Measurements from ENCODE around the gene HAUS7.

The HAUS7 gene

GRCh38 chrX:153477901-153478300, 7.5 kb upstream of the HAUS7 start:
- DNase-seq (ENCODE audit: low read depth in 2 of 2, low spot score in 1 of 2), result no peak

GRCh38 chrX:153477364-153477857, 7.0 kb upstream of the HAUS7 start:
- DNase-seq (ENCODE audit: low read depth in 2 of 2, low spot score in 1 of 2), result no peak

- no peak for DNase-seq (ENCODE audit: low read depth in 2 of 2, low spot score in 1 of 2)
Observed at GRCh38 chrX:153476666-153477363, 6.4 kb upstream of the HAUS7 start.

DNA sequence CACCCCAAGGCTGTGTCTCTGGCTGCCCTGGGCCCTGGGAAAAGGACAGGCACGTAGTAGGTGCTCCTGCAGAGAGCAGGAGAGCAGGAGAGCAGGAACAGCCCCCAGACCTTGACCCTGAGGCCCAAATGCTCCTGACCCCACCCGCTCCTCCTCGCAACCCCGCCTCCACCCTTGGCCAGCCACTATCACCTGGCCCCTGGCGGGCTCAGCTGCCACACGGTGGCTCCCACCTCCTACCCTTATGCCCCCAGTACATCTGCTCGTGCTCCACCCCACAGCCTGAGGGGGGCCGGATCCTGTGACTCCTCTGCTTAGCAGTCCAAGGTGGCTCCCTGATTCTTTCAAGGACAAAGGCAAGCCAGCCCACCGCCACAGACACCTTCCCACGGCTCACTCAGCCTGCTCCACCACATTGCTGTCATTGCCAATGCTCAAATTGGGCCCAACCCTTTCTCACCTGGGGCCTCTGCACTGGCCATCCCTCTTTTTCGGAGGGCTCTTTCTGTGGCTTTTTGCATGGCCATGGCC, 5.4 kb upstream of the HAUS7 start:
- DNase-seq (ENCODE audit: low read depth in 2 of 2, low spot score in 1 of 2), result no peak

GRCh38 chrX:153475271-153475670, 4.9 kb upstream of the HAUS7 start:
- no peak for DNase-seq (ENCODE audit: low read depth in 2 of 2, low spot score in 1 of 2)

DNA sequence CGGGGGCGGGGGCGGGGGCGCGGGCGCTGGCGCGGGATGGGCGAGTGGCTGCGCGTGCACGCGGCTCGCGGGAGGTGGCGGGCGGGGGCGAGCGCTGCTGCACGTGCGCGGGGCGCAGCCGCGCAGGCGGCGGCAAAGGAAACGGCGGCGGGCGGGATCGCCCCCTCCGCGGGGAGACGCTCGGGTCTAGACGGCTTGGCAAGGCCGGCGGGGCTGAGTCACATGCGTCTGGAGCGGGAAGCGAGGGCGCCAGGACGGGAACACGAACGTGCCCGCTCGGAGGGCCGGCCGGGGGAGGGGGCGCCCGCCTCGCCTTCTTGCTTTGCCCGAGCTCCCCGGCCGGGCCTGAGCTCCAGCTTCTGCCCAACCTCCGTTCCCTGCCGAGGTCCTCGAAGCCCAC, 4.3 kb upstream of the HAUS7 start:
- DNase-seq (ENCODE audit: low read depth in 2 of 2, low spot score in 1 of 2), result peak in 1 of 2 donors; percentile 34

DNA sequence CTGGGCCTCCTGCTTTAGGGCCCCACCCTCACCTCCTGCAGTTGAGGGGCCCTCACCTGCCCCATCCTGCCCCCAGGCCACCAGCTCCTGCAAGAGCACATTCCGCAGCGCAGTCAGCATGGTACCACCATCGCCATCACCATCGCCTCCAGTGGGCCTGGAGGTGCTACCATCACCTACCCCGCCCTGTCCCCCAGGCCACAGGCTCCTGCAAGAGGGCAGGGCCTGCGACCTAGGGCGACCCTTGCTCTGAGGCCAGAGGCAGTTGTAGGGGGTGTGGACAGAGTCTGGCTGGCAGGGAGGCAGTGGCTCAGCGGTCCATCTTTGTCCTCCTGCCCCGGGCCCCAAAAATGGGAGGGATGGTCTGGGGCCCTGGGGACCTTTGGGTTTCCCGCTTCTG, 3.9 kb upstream of the HAUS7 start:
- no peak for DNase-seq (ENCODE audit: low read depth in 2 of 2, low spot score in 1 of 2)

DNA sequence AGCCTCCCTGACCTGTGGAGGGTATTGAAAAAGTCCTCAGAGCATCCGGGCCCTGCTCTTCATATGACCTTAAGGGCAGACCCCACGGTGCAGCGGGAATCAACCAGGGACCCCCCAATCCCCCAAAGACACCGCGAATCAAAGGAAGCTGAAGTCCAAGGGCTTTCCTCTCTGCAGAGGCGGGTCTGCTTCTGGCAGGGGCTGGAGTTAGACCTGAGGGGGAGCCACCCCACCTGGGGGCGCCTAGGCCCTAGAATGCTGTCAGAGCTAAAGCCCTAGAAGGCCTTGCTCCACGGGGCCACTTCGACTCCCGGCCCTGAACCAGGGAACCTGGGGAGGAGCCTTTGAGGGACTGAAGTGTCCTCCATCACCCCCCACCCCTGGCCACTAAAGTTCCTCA, 2.8 kb upstream of the HAUS7 start:
- no peak for DNase-seq (ENCODE audit: low read depth in 2 of 2, low spot score in 1 of 2)

DNA sequence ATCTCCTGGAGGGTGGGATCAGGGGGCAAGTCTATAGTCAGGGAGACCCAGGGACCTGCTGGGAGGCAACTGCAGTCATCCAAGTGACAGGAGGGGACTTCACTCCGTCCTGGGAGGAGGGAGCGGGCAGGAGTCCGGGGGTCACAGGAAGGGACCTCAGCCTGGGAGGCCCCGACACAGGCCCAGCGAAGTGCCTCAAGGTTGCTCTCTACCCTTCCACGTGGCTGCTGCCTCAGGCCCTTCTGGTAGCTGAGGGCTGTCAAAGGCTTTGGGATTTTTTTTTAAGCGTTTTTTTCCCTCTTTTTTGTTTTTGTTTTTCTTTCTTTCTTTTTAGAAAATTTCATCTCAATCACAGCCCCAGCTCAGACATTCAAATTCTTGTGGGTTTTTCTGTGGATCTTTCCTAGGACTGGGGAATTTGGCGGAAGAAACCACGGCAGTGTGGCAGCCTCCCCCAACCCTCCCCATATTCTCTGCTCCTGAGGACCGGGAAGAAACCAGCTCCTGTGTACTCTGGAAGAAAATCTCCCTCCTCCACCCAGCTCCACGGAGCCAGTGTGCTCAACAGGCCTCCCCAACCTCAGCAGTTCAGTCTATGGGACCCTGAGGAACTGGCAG, 1.4 kb upstream of the HAUS7 start:
- DNase-seq (ENCODE audit: low read depth in 2 of 2, low spot score in 1 of 2), result no peak

DNA sequence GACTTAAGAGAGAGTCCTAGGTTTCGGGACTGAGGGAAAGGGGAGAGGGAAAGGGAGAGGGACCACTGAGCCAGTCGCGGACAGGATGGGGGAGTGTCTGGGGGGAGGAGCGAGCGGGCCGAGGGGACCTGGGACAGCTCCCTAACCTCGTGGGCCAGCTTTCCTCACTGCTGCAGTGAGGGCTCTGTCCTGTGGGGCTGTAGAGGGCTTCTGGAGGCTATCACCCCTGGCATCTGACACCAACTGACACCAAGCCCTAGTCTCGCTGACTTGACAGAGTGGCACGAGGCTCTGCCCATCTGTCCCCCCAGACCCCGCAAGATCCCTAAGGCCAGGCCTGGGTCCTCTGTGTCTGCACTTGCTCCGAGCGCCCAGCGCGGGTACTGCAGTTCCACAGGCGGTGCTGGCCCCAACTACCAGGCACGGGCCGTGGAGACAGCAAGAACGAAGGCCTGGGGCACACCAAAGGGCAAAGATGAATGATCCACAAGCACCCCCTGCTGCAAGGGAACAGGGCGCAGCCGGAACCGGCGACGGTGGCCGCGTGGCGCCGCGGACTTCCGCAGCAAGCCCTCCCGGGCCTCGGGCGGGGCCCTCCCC, 465 bp downstream of the HAUS7 start:
- DNase-seq (ENCODE audit: low read depth in 2 of 2, low spot score in 1 of 2), result peak in 1 of 2 donors; percentile 12

- no peak for DNase-seq (ENCODE audit: low read depth in 2 of 2, low spot score in 1 of 2)
Observed at GRCh38 chrX:153468008-153468580, 2.3 kb downstream of the HAUS7 start.

DNA sequence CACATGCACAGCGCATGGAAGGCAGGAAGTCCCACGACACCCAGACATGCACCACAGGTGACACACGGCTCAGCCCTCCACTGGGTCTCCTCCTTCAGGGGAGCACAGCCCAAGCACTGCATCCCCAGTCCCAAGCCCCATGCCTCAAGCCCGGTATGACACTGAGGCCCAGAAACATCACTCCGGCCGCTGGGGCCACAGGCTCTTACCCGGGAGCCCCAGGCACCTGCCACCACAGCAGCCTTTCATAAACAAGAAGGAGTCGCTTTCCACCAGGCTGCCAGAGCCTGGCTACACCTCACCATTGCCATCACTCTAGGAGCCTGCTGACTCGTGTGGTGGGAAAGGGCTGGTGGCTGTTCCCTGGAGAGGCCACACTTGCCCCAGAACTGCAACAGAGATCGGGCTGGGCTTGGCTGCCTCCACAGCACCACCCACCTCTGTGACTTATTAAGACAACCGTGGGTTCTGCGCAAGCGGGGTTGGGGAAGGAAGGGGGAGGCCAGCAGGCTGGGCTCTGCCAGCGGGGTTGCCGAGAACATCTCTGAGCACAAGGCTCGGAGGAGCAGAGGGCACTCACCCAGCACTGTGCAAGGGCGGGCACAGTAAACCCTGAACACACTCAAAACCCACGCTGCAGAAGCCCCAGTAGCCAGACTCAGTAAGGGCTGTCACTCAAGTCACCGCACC, 4.5 kb downstream of the HAUS7 start:
- no peak for DNase-seq (ENCODE audit: low read depth in 2 of 2, low spot score in 1 of 2)

- DNase-seq (ENCODE audit: low read depth in 2 of 2, low spot score in 1 of 2), result no peak
Observed at GRCh38 chrX:153464116-153464515, 6.3 kb downstream of the HAUS7 start.

DNA sequence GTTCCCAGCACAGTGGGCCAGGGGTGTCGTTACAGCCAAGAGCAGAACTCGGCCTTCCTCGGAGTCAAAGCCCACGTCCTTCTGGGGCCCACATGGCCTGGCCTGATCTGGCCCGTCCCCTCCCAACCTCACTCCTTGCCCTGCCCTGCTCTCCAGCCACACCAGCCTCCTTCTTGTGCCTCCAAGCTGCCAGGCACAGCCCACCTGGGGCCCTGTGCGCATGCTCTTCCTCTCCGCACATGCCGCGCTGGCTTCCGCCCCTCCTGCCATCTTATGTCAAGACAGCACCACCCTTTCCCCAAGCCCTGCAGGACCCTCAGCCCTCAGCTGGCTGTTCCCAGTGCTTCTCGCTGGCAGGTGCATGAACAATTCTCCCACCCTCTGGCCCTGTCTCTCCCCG, 6.8 kb downstream of the HAUS7 start:
- DNase-seq (ENCODE audit: low read depth in 2 of 2, low spot score in 1 of 2), result no peak

DNA sequence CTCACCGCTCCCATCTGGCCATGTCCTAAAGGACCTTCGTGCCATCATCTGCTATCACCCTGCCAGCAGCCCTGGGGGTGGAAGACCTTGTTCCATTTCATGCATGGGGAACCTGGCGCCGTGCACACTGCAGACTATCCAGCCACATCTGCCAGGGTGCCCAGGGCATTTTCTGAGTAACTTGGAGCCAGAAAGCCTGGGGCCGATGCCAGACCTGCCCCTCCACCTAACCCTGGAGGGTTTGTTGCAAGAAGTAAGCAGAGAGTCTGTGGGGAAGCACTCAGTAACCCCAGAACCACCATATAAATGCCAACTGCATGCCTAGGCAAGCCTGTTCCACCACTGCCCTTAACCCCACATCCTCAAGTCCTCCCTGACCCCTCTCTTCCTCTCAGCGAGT, 7.3 kb downstream of the HAUS7 start:
- DNase-seq (ENCODE audit: low read depth in 2 of 2, low spot score in 1 of 2), result no peak

- DNase-seq (ENCODE audit: low read depth in 2 of 2, low spot score in 1 of 2), result no peak
Observed at GRCh38 chrX:153462291-153462690, 8.1 kb downstream of the HAUS7 start.

DNA sequence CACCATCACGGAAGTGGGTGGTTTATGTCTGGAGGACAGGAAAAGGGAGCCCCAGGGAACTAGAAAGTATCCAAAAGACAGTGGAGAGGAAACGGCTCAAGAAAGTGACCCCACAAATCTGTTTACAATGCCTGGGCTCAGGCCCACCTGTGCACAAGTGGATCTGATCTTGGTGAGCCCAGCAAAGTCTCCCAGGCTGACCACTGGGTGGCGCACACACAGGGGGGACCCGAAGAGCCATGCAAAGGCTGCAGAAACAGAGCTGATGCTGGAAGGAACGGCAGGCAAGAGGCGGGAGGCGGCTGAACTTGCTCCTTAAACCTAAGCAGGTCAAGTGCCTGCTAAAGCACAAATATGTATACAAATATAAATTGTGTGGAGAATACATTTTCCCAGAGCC, 9.6 kb downstream of the HAUS7 start:
- no peak for DNase-seq (ENCODE audit: low read depth in 2 of 2, low spot score in 1 of 2)

GRCh38 chrX:153459986-153460385, 10.4 kb downstream of the HAUS7 start:
- no peak for DNase-seq (ENCODE audit: low read depth in 2 of 2, low spot score in 1 of 2)

DNA sequence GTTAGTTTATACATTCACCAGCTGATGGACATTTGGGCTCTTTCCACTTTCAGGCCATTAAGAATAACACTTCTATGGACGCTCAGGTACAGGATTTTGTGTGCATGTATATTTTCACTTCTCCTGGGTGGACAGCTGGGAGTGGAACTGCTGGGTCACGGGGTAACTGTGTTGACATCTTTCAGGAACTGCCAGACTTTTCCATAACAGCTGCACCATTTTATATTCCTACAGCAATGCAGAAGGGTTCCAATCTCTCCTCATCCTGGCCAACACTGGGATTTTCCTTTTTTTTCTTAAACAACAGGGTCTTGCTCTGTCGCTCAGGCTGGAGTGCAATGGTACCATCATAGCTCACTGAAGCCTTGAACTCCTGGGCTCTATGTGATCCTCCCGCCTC, 11.9 kb downstream of the HAUS7 start:
- no peak for DNase-seq (ENCODE audit: low read depth in 2 of 2, low spot score in 1 of 2)

DNA sequence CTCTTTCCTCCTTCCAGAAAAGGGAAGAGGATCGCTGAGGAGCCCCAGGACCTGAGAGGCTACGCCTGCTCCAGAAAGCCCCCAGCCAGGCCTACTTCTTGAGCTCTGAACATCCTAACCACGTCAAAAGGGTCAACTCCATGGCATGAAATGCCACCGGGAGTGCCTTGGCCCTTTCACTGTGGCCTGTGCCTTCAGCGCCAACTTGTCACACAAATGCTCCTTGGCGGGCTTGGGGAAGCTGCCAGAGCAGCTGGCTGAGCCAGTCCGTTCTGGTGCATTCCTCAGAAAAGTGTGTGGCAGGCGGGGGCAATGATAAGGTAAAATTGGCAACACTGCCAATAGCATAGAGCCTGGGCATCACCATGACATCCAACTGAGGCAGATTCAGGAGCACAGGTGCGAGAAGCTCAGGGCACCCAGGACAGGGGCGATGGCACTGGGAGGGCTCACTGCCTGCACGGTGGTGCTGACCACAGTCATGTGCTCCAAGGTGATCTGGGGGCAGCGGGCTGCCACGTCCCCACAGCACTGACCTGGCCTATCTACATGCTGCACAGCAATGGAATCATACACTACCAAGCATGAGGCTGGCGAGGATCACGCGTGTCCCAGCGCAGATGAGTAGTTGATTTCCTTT, 12.4 kb downstream of the HAUS7 start:
- no peak for DNase-seq (ENCODE audit: low read depth in 2 of 2, low spot score in 1 of 2)

All from stimulated activated CD8-positive, alpha-beta memory T cell treated with anti-CD3 and anti-CD28 coated beads, Interleukin-4, amount 100 ng/mL, for 4 hours (primary cell).